Nephron progenitor cell (in vitro differentiated cells): ENCODE data around the gene GPR18.
"Not testable (repeated sequence)": the region's sequence is repeated elsewhere in the genome, so short reads cannot be mapped to it uniquely, and the experiment has no call there.

Experiments used
- DNase-seq: peaks from one replicate; pipeline ENCODE4 v3.0.0; 2021
- H3K27ac Mint-ChIP-seq: 2 replicates; pipeline ENCODE4 v1.8.0; 2021; ENCODE audit warnings: mild to moderate bottlenecking, moderate library complexity, mixed read lengths
- H3K27me3 Mint-ChIP-seq: 2 replicates; pipeline ENCODE4 v1.8.0; 2021; ENCODE audit warnings: mild to moderate bottlenecking, low read depth, mixed read lengths; ENCODE audit not compliant: poor library complexity
- H3K36me3 Mint-ChIP-seq: 2 replicates; pipeline ENCODE4 v1.8.0; 2021; ENCODE audit warnings: low read depth, mixed read lengths
- H3K4me1 Mint-ChIP-seq: 2 replicates; pipeline ENCODE4 v1.8.0; 2021; ENCODE audit warnings: mixed read lengths
- H3K4me3 Mint-ChIP-seq: 2 replicates; pipeline ENCODE4 v1.8.0; 2021; ENCODE audit warnings: mild to moderate bottlenecking, moderate library complexity, mixed read lengths
- H3K9me3 Mint-ChIP-seq: 2 replicates; pipeline ENCODE4 v1.8.0; 2021; ENCODE audit warnings: mild to moderate bottlenecking, moderate library complexity, mixed read lengths
- CTCF ChIP-seq: fragments of 200-600 bp; sonication (generic); IDR thresholded peaks from 2 replicates; pipeline ENCODE4 v1.5.0; 2021; ENCODE audit warnings: antibody characterized with exemption

GPR18 gene

DNA sequence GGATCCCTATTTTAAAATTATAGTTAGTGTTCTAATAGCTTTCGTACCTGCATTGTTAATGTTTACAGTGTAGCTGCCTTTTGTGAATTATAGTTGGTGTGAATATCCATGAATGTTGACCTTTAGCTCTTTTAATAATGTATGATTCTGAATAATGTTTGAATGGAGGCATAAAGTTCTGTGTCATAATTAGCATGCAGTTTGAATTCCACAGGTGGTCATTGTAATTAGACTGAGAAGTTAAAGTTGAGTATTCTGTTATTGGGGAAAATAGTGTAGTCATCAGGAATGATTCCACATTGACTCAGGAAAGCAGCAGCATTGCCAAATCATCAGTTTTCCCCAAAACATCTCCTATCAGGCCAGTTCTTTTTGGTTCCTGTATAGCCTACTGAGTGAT lies 12.1 kb downstream of the GPR18 start:
- no peak overlapping the region for H3K27ac Mint-ChIP-seq
- H3K27me3 Mint-ChIP-seq: no peaks in the 10 kb centered on the region

DNA sequence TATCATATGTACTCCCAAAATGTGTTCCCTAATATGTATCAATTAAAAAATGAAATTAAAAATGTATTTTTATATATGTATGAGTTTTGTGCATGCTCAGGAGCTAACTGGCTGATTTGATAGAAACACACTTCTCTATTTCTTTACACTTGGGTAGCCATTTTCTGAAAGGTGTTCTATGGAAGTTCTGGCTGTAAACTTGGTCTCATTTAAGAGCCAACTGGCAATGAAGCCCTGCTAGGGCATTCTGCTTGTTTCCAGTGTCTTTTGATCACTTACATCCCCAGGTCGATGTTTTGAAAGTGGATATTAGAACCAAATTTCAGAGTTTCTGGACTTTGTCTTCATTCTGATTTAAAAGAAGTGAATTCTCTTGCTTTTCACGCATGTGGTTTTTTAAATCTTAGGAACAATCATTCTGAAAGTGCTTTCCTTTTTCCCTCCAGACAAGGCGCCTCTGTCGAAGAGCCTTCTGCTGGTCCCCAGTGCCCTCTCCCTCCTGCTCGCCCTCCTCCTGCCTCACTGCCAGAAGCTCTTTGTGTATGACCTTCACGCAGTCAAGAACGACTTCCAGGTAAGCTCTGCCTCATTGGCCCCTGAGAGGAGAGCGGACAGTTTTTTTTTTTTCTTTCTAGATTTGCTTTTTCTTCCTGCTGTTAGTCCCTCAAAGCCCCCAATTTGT lies 20.1 kb downstream of the GPR18 start:
- Mint-ChIP-seq H3K27ac (peak overlapping the region; percentile 90), H3K4me1 (peaks cover 7% of the 10 kb centered on the region), H3K36me3 (peaks cover 44% of the 10 kb centered on the region), H3K4me3 (no peak overlapping the region), H3K27me3 (no peaks in the 10 kb centered on the region), H3K9me3 (peaks cover 11% of the 10 kb centered on the region)
- TF ChIP-seq CTCF: no peak
- DNase-seq: no peak

More for the DNA sequence above, 12.1 kb downstream of the GPR18 start:
- no peak for TF ChIP-seq CTCF
- Mint-ChIP-seq H3K4me1 (no peaks in the 10 kb centered on the region), H3K4me3 (no peak overlapping the region), H3K36me3 (peaks cover 81% of the 10 kb centered on the region), H3K9me3 (peaks cover 15% of the 10 kb centered on the region)
- DNase-seq: no peak

- Mint-ChIP-seq H3K36me3 (peaks cover 30% of the 10 kb centered on the region), H3K27me3 (no peaks in the 10 kb centered on the region), H3K9me3 (no peaks in the 10 kb centered on the region), H3K27ac (peak overlapping the region; percentile 17), H3K4me1 (peaks cover 26% of the 10 kb centered on the region), H3K4me3 (no peak overlapping the region)
- no peak for TF ChIP-seq CTCF
- no peak for DNase-seq
Observed at GRCh38 chr13:99231721-99232120, 26.5 kb downstream of the GPR18 start.

DNA sequence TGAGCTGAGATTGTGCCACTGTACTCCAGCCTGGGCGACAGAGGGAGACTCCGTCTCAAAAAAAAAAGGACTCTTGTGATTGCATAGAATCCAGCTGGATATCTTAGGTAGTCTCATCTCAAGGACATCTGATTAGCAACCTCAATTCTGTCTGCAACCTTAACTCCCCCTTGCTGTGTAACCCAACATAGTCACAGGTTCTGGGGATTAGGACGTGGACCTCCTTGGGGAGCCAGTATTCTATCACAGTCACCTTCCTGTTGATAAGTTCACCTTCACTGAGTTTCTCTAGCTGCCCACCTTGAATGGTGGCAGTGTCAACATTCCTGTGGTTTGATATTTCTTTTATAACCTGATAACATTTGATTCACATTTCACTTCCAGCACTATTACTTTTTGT lies 27.2 kb downstream of the GPR18 start:
- H3K27me3 Mint-ChIP-seq: no peaks in the 10 kb centered on the region
- H3K4me1 Mint-ChIP-seq: peaks cover 26% of the 10 kb centered on the region
- no peak overlapping the region for H3K4me3 Mint-ChIP-seq
- no peaks in the 10 kb centered on the region for H3K9me3 Mint-ChIP-seq
- peaks cover 37% of the 10 kb centered on the region for H3K36me3 Mint-ChIP-seq
- TF ChIP-seq CTCF: no peak
- no peak for DNase-seq
- H3K27ac Mint-ChIP-seq: no peak overlapping the region

- not testable (repeated sequence) for H3K27ac Mint-ChIP-seq, H3K9me3 Mint-ChIP-seq, H3K27me3 Mint-ChIP-seq, DNase-seq, H3K4me3 Mint-ChIP-seq
- peaks cover 41% of the 10 kb centered on the region for H3K36me3 Mint-ChIP-seq
- peaks cover 27% of the 10 kb centered on the region for H3K4me1 Mint-ChIP-seq
Observed at GRCh38 chr13:99230588-99230987, 27.6 kb downstream of the GPR18 start.

- peaks cover 33% of the 10 kb centered on the region for H3K4me1 Mint-ChIP-seq
- no peak for DNase-seq
- H3K27me3 Mint-ChIP-seq: no peaks in the 10 kb centered on the region
- peak overlapping the region; percentile 67 for H3K27ac Mint-ChIP-seq
- H3K9me3 Mint-ChIP-seq: peaks cover 5% of the 10 kb centered on the region
- H3K36me3 Mint-ChIP-seq: peaks cover 45% of the 10 kb centered on the region
- TF ChIP-seq CTCF: no peak
- no peak overlapping the region for H3K4me3 Mint-ChIP-seq
Observed at GRCh38 chr13:99228737-99229691, 29.2 kb downstream of the GPR18 start.
